Head of caudate nucleus (tissue), 42 donors: ENCODE data around the gene EIF5.
A peak's percentile ranks its signal among the peaks of the same experiment; 100 is the strongest.

Source experiments
- DNase-seq, 42 donors: peaks; one replicate each; pipeline versions ENCODE4 v3.0.0 to v3.0.0-alpha.2; 2020 to 2021; ENCODE audit warnings: mixed read lengths in 7 of 42
- intact Hi-C: fragments of 100-400 bp; cut with DNase I; formaldehyde crosslinking; loops from one replicate; pipeline ENCODE4 v1.15.0; 2022

EIF5 gene

GRCh38 chr14:103333754-103334643, at the start of gene EIF5:
Gene EIF5, plus strand, starts transcription at chr14:103334237. Its CDS starts 1,624 bp downstream, at chr14:103335861.
- DNase-seq, result peak; percentile 97 to 100 (median 99)
- intact Hi-C loops, result loop anchor here (2.0 kb wide), 1 partner anchor 51 kb away; the partner anchor contains the start of gene MARK3

- DNase-seq, result no peak
- intact Hi-C loops, result no loop called here
These were observed 49.2 kb upstream of the EIF5 start for GRCh38 chr14:103284574-103285467.

- no peak for DNase-seq
- intact Hi-C loops, result no loop called here
These were observed 47.6 kb upstream of the EIF5 start for GRCh38 chr14:103286460-103286859.

GRCh38 chr14:103286968-103287850, 46.8 kb upstream of the EIF5 start:
- intact Hi-C loops, result no loop called here
- peak in 1 of 42 donors; percentile 25 for DNase-seq

- intact Hi-C loops, result no loop called here
These were observed 45.8 kb upstream of the EIF5 start for GRCh38 chr14:103288076-103288766.

GRCh38 chr14:103290056-103290455, 44.0 kb upstream of the EIF5 start:
- intact Hi-C loops, result loop anchor here (10.0 kb wide), 1 partner anchor 595 kb away; no protein-coding TSS in a partner anchor
- DNase-seq, result no peak

More at GRCh38 chr14:103288076-103288766, 45.8 kb upstream of the EIF5 start:
- DNase-seq, result peak in 1 of 42 donors; percentile 18

- intact Hi-C loops, result loop anchor here (10.0 kb wide), 1 partner anchor 596 kb away; no protein-coding TSS in a partner anchor
- DNase-seq, result no peak
These were observed 43.5 kb upstream of the EIF5 start for GRCh38 chr14:103290494-103290893.

GRCh38 chr14:103290961-103291360, 43.1 kb upstream of the EIF5 start:
- DNase-seq, result no peak
- intact Hi-C loops, result loop anchor here (10.0 kb wide), 1 partner anchor 596 kb away; no protein-coding TSS in a partner anchor

- peak; percentile 44 to 93 (median 84) for DNase-seq
- intact Hi-C loops, result loop anchor here (2.0 to 10.0 kb wide), 2 partner anchors 188 to 598 kb away; no protein-coding TSS in a partner anchor
These were observed 41.3 kb upstream of the EIF5 start for GRCh38 chr14:103292426-103293374.

GRCh38 chr14:103293465-103293864, 40.6 kb upstream of the EIF5 start:
- intact Hi-C loops, result loop anchor here (2.0 to 10.0 kb wide), 2 partner anchors 189 to 599 kb away; no protein-coding TSS in a partner anchor
- DNase-seq, result peak in 2 of 42 donors; percentile 5

- intact Hi-C loops, result loop anchor here (10.0 kb wide), 1 partner anchor 599 kb away; no protein-coding TSS in a partner anchor
These were observed 39.9 kb upstream of the EIF5 start for GRCh38 chr14:103294091-103294490.

GRCh38 chr14:103296007-103296406, 38.0 kb upstream of the EIF5 start:
- intact Hi-C loops, result loop anchor here (10.0 kb wide), 1 partner anchor 601 kb away; no protein-coding TSS in a partner anchor
- no peak for DNase-seq

More at GRCh38 chr14:103294091-103294490, 39.9 kb upstream of the EIF5 start:
- DNase-seq, result peak in 2 of 42 donors; percentile 24 to 34

GRCh38 chr14:103296987-103297386, 37.0 kb upstream of the EIF5 start:
- intact Hi-C loops, result loop anchor here (10.0 kb wide), 1 partner anchor 602 kb away; no protein-coding TSS in a partner anchor

GRCh38 chr14:103298620-103299019, 35.4 kb upstream of the EIF5 start:
- peak in 2 of 42 donors; percentile 3 to 12 for DNase-seq
- intact Hi-C loops, result loop anchor here (10.0 kb wide), 1 partner anchor 604 kb away; no protein-coding TSS in a partner anchor

More at GRCh38 chr14:103296987-103297386, 37.0 kb upstream of the EIF5 start:
- DNase-seq, result peak in 2 of 42 donors; percentile 2 to 13

- peak in 1 of 42 donors; percentile 19 for DNase-seq
- intact Hi-C loops, result no loop called here
These were observed 32.3 kb upstream of the EIF5 start for GRCh38 chr14:103301512-103302354.
